K562 (cell line): ENCODE data around the gene HAUS5. TPM values are rescaled to one million over a fixed set of nuclear protein-coding genes. Genes with fewer than 3 reads are reported as not detected.
A peak's percentile ranks its signal among the peaks of the same experiment; 100 is the strongest.

Experiments
- ATAC-seq: fragments of 200-7000 bp; cut with Tn5 transposase; 3 replicates; pipeline ENCODE4 v1.9.1; 2020; ENCODE audit warnings: moderate library complexity
- BruUV-seq: library from RNA; stranded (reverse); fragments of 400-500 nt; replicated peaks from 2 replicates; lab custom pipeline; 2021; lab: Mats Ljungman, UMichigan
- CTCF ChIA-PET: fragments of 300-600 bp; formaldehyde crosslinking; extraction: SDS; loops from one replicate; lab custom pipeline; 2021; ENCODE audit warnings: low intra/inter-chr PET ratio; lab: Yijun Ruan, JAX
- POLR2A ChIA-PET: fragments of 300-600, 350-650 bp; sonication (Branson Sonifier 250); formaldehyde crosslinking; extraction: SDS; loops from one replicate; lab custom pipeline; 2021; ENCODE audit warnings: antibody characterized with exemption, inconsistent platforms; lab: Yijun Ruan, JAX
- DNase-seq, 4 experiments: peaks; one replicate each; pipeline versions ENCODE4 v3.0.0 to v3.0.0-alpha.2; 2011 to 2018; ENCODE audit warnings: low spot score in 3 of 4, mixed read lengths in 3 of 4; ENCODE audit errors: extremely low read depth in 1 of 4
- FAIRE-seq: peaks from 2 replicates; lab custom pipeline; 2011; peaks lifted over from hg19 to GRCh38; lab: Jason Lieb, UNC
- H2AFZ ChIP-seq: 2 replicates; pipeline ENCODE4 v1.6.0; 2011; ENCODE audit warnings: low read depth, low read length, control low read depth, inconsistent platforms
- H3K27ac ChIP-seq: fragments of 200-600 bp; 3 replicates; pipeline ENCODE4 v1.8.0; 2011; ENCODE audit warnings: low read depth, mild to moderate bottlenecking, control low read depth, inconsistent platforms, low read length, moderate library complexity, mixed read lengths; ENCODE audit errors: extremely low read depth
- H3K27me3 ChIP-seq, 2 experiments: fragments of 300-600 bp in 1 of 2; 2 replicates in 1 of 2; 3 replicates in 1 of 2; pipeline versions ENCODE4 v1.6.0 to v1.8.0; 2011; ENCODE audit warnings: inconsistent platforms in 2 of 2, low read length in 2 of 2, mild to moderate bottlenecking in 1 of 2, mixed read lengths in 1 of 2, moderate library complexity in 1 of 2; ENCODE audit not compliant: control insufficient read depth in 2 of 2, insufficient read depth in 2 of 2
- H3K36me3 ChIP-seq: fragments of 300-600 bp; 3 replicates; pipeline ENCODE4 v1.8.0; 2011; ENCODE audit warnings: mild to moderate bottlenecking, low read length, inconsistent platforms; ENCODE audit not compliant: control insufficient read depth, insufficient read depth
- H3K4me1 ChIP-seq, 2 experiments: fragments of 200-600 bp in 1 of 2; replicated peaks in 1 of 2; 2 replicates in 1 of 2; 3 replicates in 1 of 2; pipeline versions ENCODE4 v1.5.1 to v1.8.0; 2011; ENCODE audit warnings: inconsistent platforms in 2 of 2, low read length in 2 of 2, mild to moderate bottlenecking in 1 of 2, mixed read lengths in 1 of 2, moderate library complexity in 1 of 2; ENCODE audit not compliant: control insufficient read depth in 2 of 2, insufficient read depth in 2 of 2
- H3K4me2 ChIP-seq: 2 replicates; pipeline ENCODE4 v1.6.1; 2011; ENCODE audit warnings: low read length, control low read depth, inconsistent platforms, mixed read lengths; ENCODE audit not compliant: insufficient read depth
- H3K4me3 ChIP-seq: fragments of 200-600 bp; sonication (generic), shearing (Covaris generic); 2 replicates; pipeline ENCODE4 v1.5.1; 2016; ENCODE audit warnings: control low read depth, inconsistent platforms
- H3K79me2 ChIP-seq: fragments of 200-600 bp; 3 replicates; pipeline ENCODE4 v1.8.0; 2011; ENCODE audit warnings: low read length, inconsistent platforms; ENCODE audit not compliant: control insufficient read depth, insufficient read depth
- H3K9ac ChIP-seq, 2 experiments: 2 replicates each; pipeline versions ENCODE4 v1.6.0 to v1.6.1; 2011; ENCODE audit warnings: low read depth in 2 of 2, low read length in 2 of 2, control low read depth in 1 of 2, inconsistent platforms in 1 of 2, mild to moderate bottlenecking in 1 of 2, mixed read lengths in 1 of 2; ENCODE audit not compliant: insufficient read depth in 1 of 2
- H3K9me1 ChIP-seq: one replicate; pipeline ENCODE4 v1.6.0; 2011; ENCODE audit warnings: inconsistent platforms, mild to moderate bottlenecking, low read length, moderate library complexity; ENCODE audit not compliant: control insufficient read depth, insufficient read depth
- H3K9me3 ChIP-seq: replicated peaks from 2 replicates; pipeline ENCODE4 v1.5.1; 2011; ENCODE audit warnings: low read depth, low read length, inconsistent platforms; ENCODE audit not compliant: control insufficient read depth, insufficient read depth
- H4K20me1 ChIP-seq: replicated peaks from 2 replicates; pipeline ENCODE4 v1.6.1; 2011; ENCODE audit warnings: low read length, inconsistent platforms, mixed read lengths; ENCODE audit not compliant: control insufficient read depth, insufficient read depth
- CTCF ChIP-seq, 3 experiments: IDR thresholded peaks in 2 of 3; conservative IDR thresholded peaks in 1 of 3; 2 replicates each; pipeline ENCODE4 v1.5.1; 2011 to 2012; ENCODE audit warnings: low read length in 3 of 3, mild to moderate bottlenecking in 3 of 3, control low read depth in 2 of 3, improper control_type of control experiment in 1 of 3, inconsistent platforms in 1 of 3, low read depth in 1 of 3, mixed read lengths in 1 of 3, moderate library complexity in 1 of 3; ENCODE audit not compliant: insufficient read depth in 2 of 3
- RAD21 ChIP-seq, 2 experiments: fragments of 250-450 bp in 1 of 2; fragments of 450-650 bp in 1 of 2; sonication (Bioruptor Pico) in 1 of 2; formaldehyde crosslinking in 1 of 2; IDR thresholded peaks in 1 of 2; conservative IDR thresholded peaks in 1 of 2; 2 replicates each; pipeline versions ENCODE4 v1.4.0 to v1.8.0; 2020 to 2022; ENCODE audit warnings: mild to moderate bottlenecking in 2 of 2, moderate library complexity in 1 of 2
- TCFL5 ChIP-seq: fragments of 250-450 bp; sonication (Bioruptor Pico); conservative IDR thresholded peaks from 2 replicates; pipeline ENCODE4 v1.6.1; 2021; ENCODE audit warnings: mild to moderate bottlenecking, moderate library complexity, matching md5 sums
- WGBS: fragments of 100-300 bp; shearing (Covaris generic); methylation state at CpG from one replicate; pipeline ENCODE4 v1.1.6; 2016; ENCODE audit warnings: low coverage, mixed read lengths; ENCODE audit not compliant: insufficient coverage; ENCODE audit errors: missing lambda C conversion rate; 5-methylcytosine and 5-hydroxymethylcytosine counted together
- in situ Hi-C: fragments of 300-500 bp; cut with MboI; formaldehyde crosslinking; loops from 4 replicates; pipeline ENCODE4 v1.15.0; 2018; ENCODE audit warnings: inconsistent platforms, mixed read lengths
- intact Hi-C: fragments of 100-400 bp; cut with micrococcal nuclease; formaldehyde crosslinking; loops from 2 replicates; pipeline ENCODE4 v1.14.2; 2022
- polyA plus RNA-seq, 8 experiments: library from polyadenylated mRNA; depleted of rRNA in 4 of 8; stranded (reverse) in 5 of 8; unstranded in 3 of 8; fragments of >200 nt; fragmentation: Nextera tagmentation in 2 of 8; fragmentation: Illumina TruSeq in 1 of 8; extraction: Ambion mirVana in 2 of 8; extraction: Trizol in 1 of 8; gene quantifications; 2 replicates each; pipeline versions ENCODE4 v1.2.1 to v1.2.3, GENCODE V29; 2011 to 2014; ENCODE audit warnings: inconsistent platforms in 1 of 8, missing spikeins in 1 of 8
- total RNA-seq, 7 experiments: library from RNA; depleted of rRNA in 6 of 7; stranded (reverse); fragments of >200 nt in 6 of 7; fragmentation: Illumina TruSeq in 2 of 7; extraction: Trizol in 2 of 7; gene quantifications; 2 replicates each; pipeline versions ENCODE4 v1.2.1 to v1.2.3, GENCODE V29; 2011 to 2021; ENCODE audit warnings: low replicate concordance in 1 of 7

HAUS5 gene
- total and polyA plus RNA-seq, 9 of the 15 experiments (the other 6 are each of a cell fraction or from before 2014, with no cell fraction given), result 3.5 to 41.3 (median 14.2) TPM

- TF ChIP-seq RAD21 (CRISPR knock-in tag; conservative IDR thresholded peaks at IDR 0.05 in 1 of 2, IDR thresholded peaks at IDR 0.05 in 1 of 2), result 0 out of 4 replicates have a peak, but pooled peaks of 1 of the 2 experiments have one; percentile 5
- no peak for TF ChIP-seq TCFL5 (CRISPR knock-in tag)
- peak in 1 of 3 experiments; percentile 29; a peak in 2 of 6 replicates for TF ChIP-seq CTCF (IDR thresholded peaks at IDR 0.05 in 2 of 3, conservative IDR thresholded peaks at IDR 0.05 in 1 of 3; ENCODE audit: insufficient read depth in 2 of 3, low read depth in 1 of 3, low read length in 3 of 3)
- TF ChIP-seq, all 486 proteins: peak for 2
- Histone ChIP-seq H2AFZ (no peak overlapping the region), H3K4me2 (no peak overlapping the region), H3K27ac (no peak overlapping the region), H3K79me2 (no peaks in the 10 kb centered on the region), H4K20me1 (peaks cover 6% of the 10 kb centered on the region), H3K9me3 (no peaks in the 10 kb centered on the region), H3K9me1 (no peaks in the 10 kb centered on the region), H3K27me3 (no peaks in the 10 kb centered on the region), H3K9ac (no peak overlapping the region), H3K4me1 (no peaks in the 10 kb centered on the region), H3K36me3 (peaks cover 49% of the 10 kb centered on the region; the same call in 2 of the 3 replicates), H3K4me3 (no peak overlapping the region)
- FAIRE-seq (peak; percentile 63), ATAC-seq (peak; percentile 84), DNase-seq (peak in 1 of 4 experiments; percentile 19)
- POLR2A ChIA-PET, result interaction anchor here (1.2 to 3.7 kb wide), 4 partner anchors 10 to 16 kb away, joined by 3 to 14 read pairs (median 8); partner anchors contain the start of gene COX6B1
- intact Hi-C loops (no loop called here), in situ Hi-C loops (no loop called here)
- 83% methylated on average over 15 of the region's 15 CpGs for WGBS
- CTCF ChIA-PET, result no interaction called here
- no TSS peak for BruUV-seq
Observed at GRCh38 chr19:35657904-35658700, 45.6 kb downstream of the HAUS5 start.
